CD14-positive monocyte (primary cell): ENCODE data around the gene DCHS1. TPM values are rescaled to one million over a fixed set of nuclear protein-coding genes. Genes with fewer than 3 reads are reported as not detected.

Source experiments
- DNase-seq, 3 donors: peaks; one replicate each; pipeline ENCODE4 v3.0.0-alpha.2; 2011 to 2022
- H2AFZ ChIP-seq: 2 replicates; pipeline ENCODE4 v1.6.0; 2012; ENCODE audit warnings: mild to moderate bottlenecking, low read depth, low read length, inconsistent platforms; ENCODE audit not compliant: insufficient read depth, poor library complexity, severe bottlenecking
- H3K27ac ChIP-seq, 2 donors: 1 replicate in 1 of 2; 2 replicates in 1 of 2; pipeline ENCODE4 v1.5.1; 2012 to 2013; ENCODE audit warnings: low read length in 2 of 2, control low read depth in 1 of 2, inconsistent platforms in 1 of 2, low read depth in 1 of 2, mild to moderate bottlenecking in 1 of 2
- H3K27me3 ChIP-seq, 2 donors: one replicate each; pipeline versions ENCODE4 v1.6.0 to v1.6.1; 2011 to 2013; ENCODE audit warnings: low read length in 2 of 2; ENCODE audit not compliant: control insufficient read depth in 2 of 2, insufficient read depth in 2 of 2
- H3K36me3 ChIP-seq, 2 donors: replicated peaks in 1 of 2; 1 replicate in 1 of 2; 2 replicates in 1 of 2; pipeline versions ENCODE4 v1.5.1 to v1.6.1; 2012 to 2013; ENCODE audit warnings: low read length in 2 of 2, control low read depth in 1 of 2, inconsistent platforms in 1 of 2, mild to moderate bottlenecking in 1 of 2; ENCODE audit not compliant: insufficient read depth in 2 of 2, control insufficient read depth in 1 of 2
- H3K4me1 ChIP-seq, 2 donors: 1 replicate in 1 of 2; 2 replicates in 1 of 2; pipeline versions ENCODE4 v1.5.1 to v1.6.1; 2012 to 2013; ENCODE audit warnings: low read length in 2 of 2, control low read depth in 1 of 2, inconsistent platforms in 1 of 2, mild to moderate bottlenecking in 1 of 2, moderate library complexity in 1 of 2; ENCODE audit not compliant: insufficient read depth in 2 of 2, control insufficient read depth in 1 of 2
- H3K4me2 ChIP-seq: replicated peaks from 2 replicates; pipeline ENCODE3; 2012; ENCODE audit warnings: low read length, moderate library complexity, mild to moderate bottlenecking; ENCODE audit not compliant: poor library complexity, severe bottlenecking; ENCODE audit errors: extremely low read depth
- H3K4me3 ChIP-seq, 3 experiments: fragments of 200-600 bp in 1 of 3; sonication (generic) in 1 of 3; replicated peaks in 1 of 3; 1 replicate in 2 of 3; 2 replicates in 1 of 3; pipeline ENCODE4 v1.5.1; 2011 to 2013; ENCODE audit warnings: low read length in 3 of 3, mild to moderate bottlenecking in 3 of 3, control low read depth in 2 of 3, low read depth in 2 of 3, inconsistent platforms in 1 of 3, moderate library complexity in 1 of 3
- H3K79me2 ChIP-seq: 2 replicates; pipeline ENCODE4 v1.6.0; 2012; ENCODE audit warnings: mild to moderate bottlenecking, control low read depth, inconsistent platforms, low read length, moderate library complexity; ENCODE audit not compliant: insufficient read depth
- H3K9ac ChIP-seq: 2 replicates; pipeline ENCODE4 v1.6.0; 2017; ENCODE audit warnings: low read length, mild to moderate bottlenecking; ENCODE audit not compliant: insufficient read depth, poor library complexity, severe bottlenecking
- H3K9me3 ChIP-seq, 2 donors: replicated peaks in 1 of 2; 1 replicate in 1 of 2; 2 replicates in 1 of 2; pipeline versions ENCODE4 v1.5.1 to v1.6.1; 2012 to 2013; ENCODE audit warnings: low read length in 2 of 2, control low read depth in 1 of 2; ENCODE audit not compliant: control insufficient read depth in 1 of 2, insufficient read depth in 1 of 2
- H4K20me1 ChIP-seq: 2 replicates; pipeline ENCODE4 v1.6.0; 2012; ENCODE audit warnings: mild to moderate bottlenecking, low read length, control low read depth, moderate library complexity; ENCODE audit not compliant: insufficient read depth
- H3K27ac Mint-ChIP-seq, 7 donors: one replicate each; pipeline ENCODE4 v1.8.0; 2020; ENCODE audit warnings: mild to moderate bottlenecking in 7 of 7, mixed read lengths in 7 of 7, moderate library complexity in 6 of 7, inconsistent platforms in 2 of 7
- H3K27me3 Mint-ChIP-seq, 3 donors: one replicate each; pipeline ENCODE4 v1.8.0; 2021 to 2022; ENCODE audit warnings: low read depth in 3 of 3, mild to moderate bottlenecking in 3 of 3, mixed read lengths in 3 of 3, moderate library complexity in 3 of 3, inconsistent platforms in 1 of 3
- H3K36me3 Mint-ChIP-seq, 2 donors: one replicate each; pipeline ENCODE4 v1.8.0; 2020; ENCODE audit warnings: mixed read lengths in 2 of 2, inconsistent platforms in 1 of 2, mild to moderate bottlenecking in 1 of 2
- H3K4me1 Mint-ChIP-seq: one replicate; pipeline ENCODE4 v1.8.0; 2020; ENCODE audit warnings: mild to moderate bottlenecking, mixed read lengths
- H3K4me3 Mint-ChIP-seq, 2 donors: one replicate each; pipeline ENCODE4 v1.8.0; 2020; ENCODE audit warnings: mild to moderate bottlenecking in 2 of 2, mixed read lengths in 2 of 2, moderate library complexity in 1 of 2
- H3K9me3 Mint-ChIP-seq, 7 donors: one replicate each; pipeline ENCODE4 v1.8.0; 2020 to 2022; ENCODE audit warnings: mixed read lengths in 7 of 7, mild to moderate bottlenecking in 6 of 7, moderate library complexity in 6 of 7, inconsistent platforms in 2 of 7
- CTCF ChIP-seq: fragments of 200-600 bp; IDR thresholded peaks from one replicate; pipeline ENCODE4 v1.8.0; 2022; ENCODE audit warnings: antibody characterized with exemption, mild to moderate bottlenecking
- WGBS: methylation state at CpG from one replicate; pipeline ENCODE4 v1.1.5; 2013; ENCODE audit warnings: missing lambda C conversion rate; ENCODE audit not compliant: insufficient coverage; 5-methylcytosine and 5-hydroxymethylcytosine counted together
- intact Hi-C, 2 donors: fragments of 100-400 bp; cut with micrococcal nuclease; formaldehyde crosslinking; loops; one replicate each; pipeline versions ENCODE4 v1.15.0 to v1.15.1; 2023
- polyA plus RNA-seq, 3 donors: library from polyadenylated mRNA; depleted of rRNA in 1 of 3; unstranded in 2 of 3; stranded (reverse) in 1 of 3; fragments of 300-500 nt in 2 of 3; fragments of >200 nt in 1 of 3; fragmentation: Illumina TruSeq in 2 of 3; gene quantifications; 1 replicate in 2 of 3; 2 replicates in 1 of 3; pipeline ENCODE4 v1.2.3, GENCODE V29; 2012 to 2021

The DCHS1 gene
- polyA plus RNA-seq, 3 donors = 0.01 to 0.88 (median 0.02) TPM

GRCh38 chr11:6599881-6600390 is 55.7 kb downstream of the DCHS1 start:
- no peak for DNase-seq
- H3K4me2 ChIP-seq = no peak overlapping the region
- intact Hi-C loops = loop anchor here (5.0 to 10.0 kb wide), 5 partner anchors 37 to 115 kb away; partner anchors contain the start of genes MRPL17 (in 2 of the 2), ARFIP2 (in 1 of the 2) and TIMM10B (in 1 of the 2)
- H3K4me3 Mint-ChIP-seq = no peak overlapping the region
- H3K36me3 ChIP-seq = peaks cover 57 to 68% of the 10 kb centered on the region in 2 donors
- H3K27me3 Mint-ChIP-seq = peaks cover 0 to 2% (median 0%) of the 10 kb centered on the region in 3 donors
- H3K27me3 ChIP-seq = no peaks in the 10 kb centered on the region
- H3K36me3 Mint-ChIP-seq = peaks cover 53 to 65% of the 10 kb centered on the region in 2 donors
- 92% methylated on average over 2 of the region's 2 CpGs for WGBS
- H4K20me1 ChIP-seq = peaks cover 38% of the 10 kb centered on the region
- no peak overlapping the region for H3K9ac ChIP-seq
- peak overlapping the region in 1 of 7 donors; percentile 66 for H3K27ac Mint-ChIP-seq
- H3K27ac ChIP-seq = peak overlapping the region in 1 of 2 donors; percentile 4
- peaks cover 66% of the 10 kb centered on the region for H3K79me2 ChIP-seq
- no peaks in the 10 kb centered on the region for H3K9me3 ChIP-seq
- H3K4me1 ChIP-seq = peaks cover 24 to 27% of the 10 kb centered on the region in 2 donors
- no peak overlapping the region for H2AFZ ChIP-seq
- H3K4me1 Mint-ChIP-seq = peaks cover 2% of the 10 kb centered on the region
- TF ChIP-seq CTCF = no peak
- peaks cover 0 to 1% (median 0%) of the 10 kb centered on the region in 7 donors for H3K9me3 Mint-ChIP-seq
- H3K4me3 ChIP-seq = no peak overlapping the region

- H3K4me3 Mint-ChIP-seq = no peak overlapping the region
- intact Hi-C loops = no loop called here
- H3K9me3 Mint-ChIP-seq = peaks cover 0 to 1% (median 0%) of the 10 kb centered on the region in 7 donors
- peaks cover 62 to 72% of the 10 kb centered on the region in 2 donors for H3K36me3 ChIP-seq
- H3K4me2 ChIP-seq = no peak overlapping the region
- H3K27ac Mint-ChIP-seq = peak overlapping the region in 1 of 7 donors; percentile 58
- TF ChIP-seq CTCF = no peak
- 100% methylated on average over 1 of the region's 1 CpG for WGBS
- H3K27me3 Mint-ChIP-seq = peaks cover 0 to 2% (median 0%) of the 10 kb centered on the region in 3 donors
- H4K20me1 ChIP-seq = peaks cover 36% of the 10 kb centered on the region
- no peaks in the 10 kb centered on the region for H3K9me3 ChIP-seq
- peak overlapping the region in 1 of 2 donors; percentile 4 for H3K27ac ChIP-seq
- H2AFZ ChIP-seq = no peak overlapping the region
- peaks cover 56 to 69% of the 10 kb centered on the region in 2 donors for H3K36me3 Mint-ChIP-seq
- H3K9ac ChIP-seq = no peak overlapping the region
- DNase-seq = no peak
- H3K4me3 ChIP-seq = no peak overlapping the region
- peaks cover 19 to 22% of the 10 kb centered on the region in 2 donors for H3K4me1 ChIP-seq
- no peaks in the 10 kb centered on the region for H3K27me3 ChIP-seq
- peaks cover 2% of the 10 kb centered on the region for H3K4me1 Mint-ChIP-seq
- peaks cover 61% of the 10 kb centered on the region for H3K79me2 ChIP-seq
Measured at GRCh38 chr11:6599449-6599848, 56.2 kb downstream of the DCHS1 start.
